GM19099 (cell line): ENCODE data around the gene LSM12.

Experiments
- POLR2A ChIP-seq: IDR thresholded peaks from 3 replicates; pipeline ENCODE4 v1.6.1; 2011; ENCODE audit warnings: low read depth; ENCODE audit not compliant: insufficient read length; ENCODE audit errors: extremely low read depth

Gene LSM12

DNA sequence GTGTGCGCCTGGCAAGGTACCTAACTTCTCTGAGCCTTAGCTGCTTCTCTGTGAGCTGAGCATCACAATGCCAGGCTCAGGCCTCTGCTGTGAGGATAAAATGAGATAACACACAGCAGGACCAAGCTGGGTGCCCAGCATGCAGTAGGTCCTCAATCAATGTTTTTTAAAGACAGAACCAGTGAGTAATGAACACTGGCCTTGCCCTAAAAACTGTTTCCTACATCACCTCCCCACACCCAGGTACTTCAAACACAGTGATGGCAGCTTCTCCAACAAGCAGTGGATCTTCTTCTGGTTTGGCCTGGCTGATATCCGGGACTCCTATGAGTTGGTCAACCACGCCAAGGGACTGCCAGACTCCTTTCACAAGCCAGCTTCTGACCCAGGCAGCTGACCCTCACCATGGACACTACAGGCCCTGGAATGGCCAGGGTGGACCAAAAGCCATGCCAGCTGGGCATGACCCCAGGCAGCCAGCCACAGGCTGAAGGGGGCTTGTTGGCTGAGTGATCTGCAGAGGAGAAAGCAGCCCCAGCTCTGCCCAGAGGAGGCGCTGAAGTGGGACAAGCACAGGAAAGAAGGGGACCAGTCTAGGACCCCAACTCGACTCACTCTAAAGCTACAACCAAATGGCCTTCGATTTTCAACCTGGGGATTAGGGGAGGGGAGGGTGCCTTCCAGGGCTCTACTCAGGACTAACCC lies 58.1 kb downstream of the LSM12 start:
- TF ChIP-seq POLR2A: no peak

DNA sequence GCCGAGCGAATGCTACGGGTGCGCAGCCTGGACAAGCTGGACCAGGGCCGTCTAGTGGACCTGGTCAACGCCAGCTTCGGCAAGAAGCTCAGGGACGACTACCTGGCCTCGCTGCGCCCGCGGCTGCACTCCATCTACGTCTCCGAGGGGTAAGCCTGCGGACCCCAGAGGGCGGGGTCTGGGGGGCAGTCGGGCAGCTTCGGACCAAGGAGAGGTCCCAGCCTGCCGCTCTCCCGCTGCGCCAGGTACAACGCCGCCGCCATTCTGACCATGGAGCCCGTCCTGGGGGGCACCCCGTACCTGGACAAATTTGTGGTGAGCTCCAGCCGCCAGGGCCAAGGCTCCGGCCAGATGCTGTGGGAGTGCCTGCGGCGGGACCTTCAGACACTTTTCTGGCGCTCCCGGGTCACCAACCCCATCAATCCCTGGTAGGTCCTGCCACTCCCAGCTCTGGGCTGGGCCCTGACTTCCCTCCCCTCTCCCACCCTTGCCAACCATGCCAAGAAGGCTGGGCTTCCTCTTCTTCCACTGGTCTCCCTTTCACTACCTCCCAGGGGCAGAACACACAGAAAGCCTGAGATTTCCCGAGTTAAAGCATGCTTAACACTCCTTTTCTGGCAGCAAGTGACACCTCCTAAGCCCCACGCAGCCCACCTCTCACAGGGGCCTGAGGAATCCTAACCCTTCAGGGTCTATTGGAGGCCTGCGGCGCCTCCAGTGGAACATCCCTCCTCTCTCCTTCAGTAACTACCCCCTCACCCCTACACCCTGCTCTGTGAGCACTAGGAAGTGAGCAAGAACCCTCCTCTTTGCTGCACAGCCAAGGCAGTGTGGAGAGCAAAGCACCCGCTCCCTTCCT lies 58.9 kb downstream of the LSM12 start:
- no peak for TF ChIP-seq POLR2A

DNA sequence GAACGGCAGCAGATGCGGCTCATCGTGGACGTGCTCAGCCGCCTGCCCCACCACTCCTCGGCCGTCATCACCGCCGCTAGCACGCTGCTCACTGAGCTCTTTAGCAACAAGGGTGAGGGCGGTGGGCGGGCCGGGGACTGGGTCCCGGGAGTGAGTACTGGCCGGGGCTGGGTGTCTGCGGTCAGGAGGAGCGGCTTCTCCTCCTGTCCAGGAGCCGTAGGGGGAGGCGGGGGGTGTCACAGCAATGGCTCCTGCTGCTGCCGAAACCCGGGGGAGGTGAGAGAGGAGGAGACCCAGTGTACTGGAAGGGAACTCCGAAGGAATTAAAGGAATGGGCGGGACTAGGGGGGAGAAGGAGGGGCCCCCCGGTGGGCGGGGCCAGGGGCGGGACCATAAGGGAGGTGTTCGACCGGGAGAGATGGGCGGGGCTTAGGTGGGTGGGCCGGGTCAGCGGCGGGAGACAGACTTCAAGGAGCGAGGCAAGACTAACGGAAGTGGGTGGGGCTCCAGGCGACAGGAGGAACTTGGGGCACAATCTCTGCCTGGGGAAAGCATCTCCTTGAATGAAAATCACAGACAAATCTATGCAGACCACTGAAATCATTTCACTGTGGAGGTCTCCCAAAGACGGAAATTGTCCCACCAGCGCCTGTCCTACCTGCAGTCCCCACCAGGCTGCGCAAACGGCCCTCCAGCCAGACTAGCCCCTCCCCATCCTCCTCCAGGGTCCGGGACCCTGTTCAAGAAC lies 59.7 kb downstream of the LSM12 start:
- TF ChIP-seq POLR2A: no peak

DNA sequence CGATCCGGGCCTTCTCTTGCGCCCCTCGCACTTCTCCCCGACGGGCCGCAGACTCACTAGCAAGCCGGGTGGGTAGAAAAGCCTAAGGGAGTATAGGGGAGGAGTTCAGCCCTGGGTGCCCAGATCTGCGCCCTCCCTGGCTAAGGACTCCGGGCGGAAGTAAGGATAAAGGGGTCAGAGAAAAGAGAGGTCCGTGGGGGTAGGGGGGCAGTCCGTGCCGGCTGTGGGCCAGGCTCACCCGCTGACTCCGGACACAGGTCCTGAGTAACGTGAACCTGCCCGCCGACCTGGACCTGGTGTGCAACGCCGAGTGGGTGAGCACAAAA lies 60.2 kb downstream of the LSM12 start:
- TF ChIP-seq POLR2A: no peak

DNA sequence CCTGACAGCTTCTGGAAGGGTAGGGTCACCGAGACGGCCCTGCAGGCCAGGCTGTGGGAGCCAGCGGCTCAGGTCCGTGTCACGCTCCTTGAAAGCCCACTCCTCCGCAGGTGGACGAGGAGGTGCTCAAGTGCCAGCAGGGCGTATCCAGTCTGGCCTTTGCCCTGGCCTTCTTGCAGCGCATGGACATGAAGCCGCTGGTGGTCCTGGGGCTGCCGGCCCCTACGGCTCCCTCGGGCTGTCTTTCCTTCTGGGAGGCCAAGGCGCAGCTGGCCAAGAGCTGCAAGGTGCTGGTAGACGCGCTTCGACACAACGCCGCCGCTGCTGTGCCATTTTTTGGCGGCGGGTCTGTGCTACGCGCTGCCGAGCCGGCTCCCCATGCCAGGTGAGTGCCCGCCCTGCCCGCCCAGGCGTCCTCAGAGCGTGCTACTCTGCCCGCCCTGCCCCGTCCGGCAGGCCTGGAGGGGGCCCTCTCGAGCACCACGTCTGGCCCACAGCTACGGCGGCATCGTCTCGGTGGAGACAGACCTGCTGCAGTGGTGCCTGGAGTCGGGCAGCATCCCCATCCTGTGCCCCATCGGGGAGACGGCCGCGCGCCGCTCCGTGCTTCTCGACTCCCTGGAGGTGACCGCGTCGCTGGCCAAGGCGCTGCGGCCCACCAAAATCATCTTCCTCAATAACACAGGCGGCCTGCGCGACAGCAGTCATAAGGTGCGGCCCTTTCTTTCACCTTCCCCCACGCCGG lies 60.8 kb downstream of the LSM12 start:
- TF ChIP-seq POLR2A: no peak

DNA sequence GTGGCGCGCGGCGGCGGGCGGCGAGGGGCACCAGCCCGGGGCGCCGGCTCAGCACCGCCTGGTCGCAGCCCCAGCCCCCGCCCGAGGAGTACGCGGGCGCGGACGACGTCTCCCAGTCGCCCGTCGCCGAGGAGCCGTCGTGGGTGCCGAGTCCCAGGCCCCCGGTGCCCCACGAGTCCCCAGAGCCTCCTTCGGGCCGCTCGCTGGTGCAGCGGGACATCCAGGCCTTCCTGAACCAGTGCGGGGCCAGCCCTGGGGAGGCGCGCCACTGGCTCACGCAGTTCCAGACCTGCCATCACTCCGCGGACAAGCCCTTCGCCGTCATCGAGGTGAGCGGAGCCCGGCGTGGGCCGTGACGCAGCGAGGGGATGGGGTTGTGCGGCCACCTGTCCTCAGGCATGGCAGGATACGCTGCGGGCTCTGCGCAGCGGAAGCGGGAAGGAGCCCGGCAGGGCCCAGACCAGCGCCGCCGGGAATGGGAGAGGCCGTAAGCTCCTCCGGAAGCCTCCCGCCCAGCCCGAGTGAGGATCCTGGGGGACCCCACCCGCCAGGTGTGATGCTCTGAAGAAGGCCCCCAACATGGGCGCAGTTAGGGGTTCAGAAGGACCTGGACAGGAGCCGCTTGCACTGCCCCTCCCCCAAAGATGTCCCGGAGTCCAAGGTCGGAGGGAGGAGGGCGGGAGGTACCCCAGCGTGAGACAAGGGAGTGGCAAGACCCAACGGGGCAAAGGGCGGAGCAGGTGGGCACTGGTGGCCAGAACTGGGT lies 61.5 kb downstream of the LSM12 start:
- TF ChIP-seq POLR2A: no peak

DNA sequence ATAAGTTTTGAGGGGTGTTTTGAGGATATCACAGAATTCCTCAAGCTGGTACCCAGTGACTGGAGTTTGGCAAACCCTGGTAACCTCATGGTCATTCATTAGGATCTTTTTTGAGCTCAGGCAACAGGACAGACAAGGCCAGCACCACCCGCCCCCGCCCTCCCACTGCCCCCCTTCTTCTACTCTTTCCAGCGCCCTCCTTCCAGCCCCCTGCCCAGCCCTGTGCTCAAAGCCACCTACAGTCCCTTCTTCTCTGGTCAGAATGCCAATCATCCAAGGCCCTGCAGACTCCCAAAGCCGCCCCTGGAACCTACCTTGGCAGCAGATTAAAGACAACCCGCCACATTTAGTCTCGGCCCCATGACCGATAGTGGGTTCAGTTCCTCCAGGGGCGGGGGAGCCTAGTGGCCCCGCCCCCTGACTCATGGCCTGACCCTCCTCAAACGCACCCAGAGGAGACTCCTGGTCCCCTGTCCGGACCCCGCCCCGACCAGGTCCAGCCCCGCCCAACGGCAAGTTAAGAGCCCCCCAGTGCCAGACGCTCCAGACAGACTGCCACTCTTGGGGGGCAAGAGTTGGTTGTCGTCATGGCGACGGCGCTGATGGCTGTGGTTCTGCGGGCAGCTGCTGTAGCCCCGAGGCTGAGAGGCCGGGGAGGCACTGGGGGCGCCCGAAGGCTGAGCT lies 62.3 kb downstream of the LSM12 start, which contains the start of gene NAGS:
TSS of gene NAGS (plus strand) at position 546 of the 684 bp plus-strand sequence. CDS start at position 588, 42 bp downstream.
- no peak for TF ChIP-seq POLR2A

DNA sequence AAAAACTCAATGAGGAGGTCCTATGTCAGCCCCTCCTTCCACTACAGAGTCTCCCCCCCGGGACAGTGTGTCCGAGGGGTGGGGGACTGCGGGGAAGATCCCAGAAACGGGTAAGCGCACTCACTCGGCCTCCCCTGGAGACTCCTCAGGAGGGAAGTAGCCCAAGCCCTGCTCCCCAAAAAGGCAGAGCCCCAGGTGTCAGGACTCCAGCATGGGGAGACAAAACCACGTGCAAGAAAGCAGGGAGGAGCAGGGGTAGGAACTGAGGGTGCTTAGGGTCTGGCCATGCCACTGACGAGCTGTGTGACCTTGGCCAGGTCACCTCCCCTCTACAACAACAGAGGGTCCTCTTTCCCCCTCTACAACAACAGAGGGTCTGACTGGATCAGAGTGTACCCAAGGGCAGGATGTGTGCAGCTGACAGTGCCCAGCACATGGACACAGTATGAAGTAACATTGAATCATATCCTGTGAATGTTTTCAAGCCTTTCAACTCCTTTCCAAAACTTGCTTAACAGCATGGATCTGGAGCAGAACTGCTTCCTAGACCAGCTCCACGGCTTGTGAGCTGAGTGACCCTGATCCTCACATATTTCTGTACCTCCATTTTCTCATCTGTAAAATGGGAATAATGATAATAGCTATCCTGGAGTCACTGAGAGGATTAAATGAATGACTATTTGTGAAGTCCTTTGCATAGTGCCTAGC lies 64.2 kb downstream of the LSM12 start:
- no peak for TF ChIP-seq POLR2A

DNA sequence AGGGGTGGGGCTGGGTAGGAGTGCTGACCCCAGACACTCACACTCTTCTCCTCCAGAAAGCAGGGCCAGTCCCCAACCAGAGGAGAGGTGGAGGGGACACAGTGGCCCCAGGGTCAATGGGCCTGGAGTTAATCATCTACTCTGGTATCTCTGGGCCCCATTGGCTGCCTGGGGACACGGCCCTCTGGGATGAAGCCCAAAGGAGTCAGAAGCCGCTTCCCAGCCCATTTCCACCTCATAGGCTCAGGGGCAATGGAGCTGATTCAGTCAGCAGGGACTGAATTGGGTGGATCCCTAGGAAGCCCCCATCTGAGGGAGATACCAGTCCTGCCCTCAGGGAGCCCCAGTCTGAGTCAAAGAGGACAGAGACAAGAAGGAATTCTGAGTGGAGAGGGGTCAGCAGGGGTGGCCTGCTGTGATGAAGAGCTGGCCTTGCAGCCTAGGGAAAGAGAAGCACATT lies 65.0 kb downstream of the LSM12 start:
- TF ChIP-seq POLR2A: no peak

DNA sequence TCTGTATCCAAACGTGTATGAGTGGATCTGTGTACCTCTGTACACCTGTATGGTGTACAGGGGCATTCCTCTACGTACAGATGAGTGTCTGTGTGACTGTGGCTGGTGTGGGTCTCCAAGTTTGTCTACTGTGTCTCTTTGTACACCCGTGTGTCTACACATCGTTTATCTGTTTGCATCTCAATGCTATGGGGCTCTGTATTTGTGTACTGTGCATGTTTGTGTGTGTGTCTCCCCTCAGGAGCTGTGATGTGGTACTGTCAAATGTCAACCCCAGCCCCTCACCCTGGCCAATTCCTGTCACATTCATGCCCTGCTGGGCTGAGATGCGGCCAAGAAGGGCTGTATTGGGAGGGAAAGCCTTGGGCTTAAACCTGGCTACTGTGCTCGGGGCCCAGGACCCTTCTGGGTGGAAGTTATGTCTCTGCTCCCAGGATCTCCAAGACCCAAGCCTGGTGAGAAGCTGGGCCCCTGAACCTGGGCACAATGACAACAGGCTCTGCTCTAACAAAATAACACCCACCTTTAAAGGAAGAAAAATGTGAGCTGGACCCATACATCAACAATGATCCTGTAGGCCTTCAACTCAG lies 65.5 kb downstream of the LSM12 start:
- no peak for TF ChIP-seq POLR2A

DNA sequence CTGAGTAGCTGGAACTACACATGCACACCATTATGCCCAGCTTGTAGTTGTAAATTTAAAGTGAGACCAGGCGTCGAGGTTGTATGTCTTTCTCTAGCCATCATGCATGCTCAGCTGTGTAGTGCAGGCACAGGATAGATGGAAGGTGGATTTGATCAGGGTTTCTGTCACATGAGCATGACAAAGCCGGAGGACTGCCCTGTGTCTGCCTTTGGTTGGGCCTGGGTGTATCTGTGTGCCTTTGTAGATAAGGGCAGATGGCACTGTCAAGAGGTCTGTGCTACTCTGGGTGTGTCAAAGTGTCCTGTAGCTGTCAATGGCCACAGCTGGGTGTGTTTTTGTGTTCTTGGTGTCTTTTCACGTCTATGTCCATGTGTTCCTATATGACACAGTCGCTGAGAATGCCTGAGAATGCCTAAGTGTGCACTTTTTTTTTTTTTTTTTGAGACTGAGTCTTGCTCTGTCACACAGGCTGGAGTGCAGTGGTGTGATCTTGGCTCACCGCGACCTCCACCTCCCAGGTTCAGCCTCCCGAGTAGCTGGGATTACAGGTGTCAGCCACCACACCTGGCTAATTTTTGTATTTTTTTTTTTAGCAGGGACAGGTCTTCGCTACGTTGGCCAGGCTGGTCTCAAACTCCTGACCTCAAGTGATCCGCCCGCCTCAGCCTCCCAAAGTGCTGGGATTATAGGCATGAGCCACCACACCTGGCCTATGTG lies 66.2 kb downstream of the LSM12 start:
- no peak for TF ChIP-seq POLR2A

DNA sequence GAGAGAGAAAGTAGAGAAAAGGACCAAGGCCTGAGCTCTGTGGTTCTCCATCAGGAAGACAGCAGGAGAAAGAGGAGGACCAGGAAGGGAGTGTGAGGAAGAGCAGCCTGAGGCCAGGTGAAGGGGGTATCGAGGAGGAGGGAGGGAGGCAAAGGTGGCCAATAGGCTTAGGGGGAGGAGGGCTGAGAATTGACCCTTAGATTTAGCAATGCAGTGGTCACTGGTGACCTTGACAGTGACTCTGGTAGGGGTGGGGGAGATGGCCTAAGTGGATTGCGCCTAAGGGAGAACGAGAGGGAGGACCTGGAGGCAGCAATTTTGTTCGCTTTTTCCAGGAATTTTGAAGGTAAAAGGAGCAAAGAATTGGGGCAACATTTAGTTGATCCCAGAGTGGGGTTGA lies 67.4 kb downstream of the LSM12 start:
- TF ChIP-seq POLR2A: no peak

DNA sequence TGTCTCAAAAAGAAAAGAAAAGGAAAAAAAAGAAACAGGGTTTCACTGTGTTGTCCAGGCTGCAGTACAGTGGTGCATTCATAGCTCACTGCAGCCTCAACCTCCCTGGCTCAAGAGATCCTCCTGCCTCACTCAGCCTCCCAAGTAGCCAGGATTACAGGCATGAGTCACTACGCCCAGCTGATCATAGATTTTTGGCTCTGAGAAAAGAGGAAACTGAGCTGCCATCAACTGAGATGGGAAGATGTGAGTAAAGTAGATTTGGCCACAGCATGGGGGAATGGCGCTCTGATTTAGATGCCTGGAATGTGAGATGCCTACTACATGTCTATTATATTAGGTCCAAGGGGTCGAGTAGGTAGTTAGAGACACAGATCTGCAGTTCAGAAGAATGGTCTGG lies 67.9 kb downstream of the LSM12 start:
- TF ChIP-seq POLR2A: no peak

DNA sequence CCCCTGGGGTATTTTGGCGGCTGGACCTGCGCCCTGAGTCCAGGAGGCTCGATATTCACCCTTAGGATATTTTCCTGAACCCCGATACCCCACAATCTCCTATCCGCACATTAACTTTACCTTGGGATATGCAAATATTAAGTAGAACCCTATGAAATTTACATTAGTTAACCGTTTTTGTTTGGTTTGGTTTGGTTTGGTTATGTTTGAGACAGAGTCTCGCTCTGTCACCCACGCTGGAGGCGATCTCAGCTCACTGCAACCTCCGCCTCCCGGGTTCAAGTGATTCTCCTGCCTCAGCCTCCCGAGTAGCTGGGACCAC lies 71.4 kb downstream of the LSM12 start:
- no peak for TF ChIP-seq POLR2A
